Measurements from ENCODE around the gene ZNF846.

ZNF846 gene

DNA sequence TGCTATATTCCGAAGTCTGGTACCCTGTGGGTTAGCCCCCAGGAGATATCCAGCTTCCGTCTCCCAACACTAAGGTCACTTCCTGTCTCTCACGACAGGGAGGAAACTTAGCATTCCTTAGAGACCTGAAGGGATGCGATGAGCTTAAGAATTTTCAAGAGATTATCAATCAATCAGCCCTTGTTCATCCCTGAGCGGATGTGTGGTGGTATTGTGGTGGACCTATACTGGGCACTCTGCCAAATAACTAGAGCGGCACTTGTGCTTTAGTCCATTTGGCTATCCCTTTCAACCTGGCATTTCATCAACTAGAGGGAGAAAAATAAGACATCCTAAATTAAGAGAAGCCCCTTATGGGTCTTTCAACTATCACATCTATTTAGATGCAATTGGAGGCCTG is 62.7 kb downstream of the ZNF846 start:
- Histone ChIP-seq H3K4me2 (no peak overlapping the region), H3K79me2 (ENCODE audit: insufficient read depth, low read depth) (no peaks in the 10 kb centered on the region), H4K20me1 (ENCODE audit: insufficient read depth) (no peaks in the 10 kb centered on the region), H3K27me3 (ENCODE audit: insufficient read depth, low read depth) (no peaks in the 10 kb centered on the region), H3K4me1 (ENCODE audit: low read depth, poor library complexity, severe bottlenecking) (no peaks in the 10 kb centered on the region), H3K9ac (no peak overlapping the region), H2AFZ (ENCODE audit: low read depth) (no peak overlapping the region), H3K4me3 (IDR thresholded peaks at IDR 0.05; ENCODE audit: insufficient read depth, low read depth, low read length) (no peak overlapping the region), H3K27ac (no peak overlapping the region), H3K36me3 (ENCODE audit: insufficient read depth) (no peaks in the 10 kb centered on the region)
- TF ChIP-seq, protein P1, sequence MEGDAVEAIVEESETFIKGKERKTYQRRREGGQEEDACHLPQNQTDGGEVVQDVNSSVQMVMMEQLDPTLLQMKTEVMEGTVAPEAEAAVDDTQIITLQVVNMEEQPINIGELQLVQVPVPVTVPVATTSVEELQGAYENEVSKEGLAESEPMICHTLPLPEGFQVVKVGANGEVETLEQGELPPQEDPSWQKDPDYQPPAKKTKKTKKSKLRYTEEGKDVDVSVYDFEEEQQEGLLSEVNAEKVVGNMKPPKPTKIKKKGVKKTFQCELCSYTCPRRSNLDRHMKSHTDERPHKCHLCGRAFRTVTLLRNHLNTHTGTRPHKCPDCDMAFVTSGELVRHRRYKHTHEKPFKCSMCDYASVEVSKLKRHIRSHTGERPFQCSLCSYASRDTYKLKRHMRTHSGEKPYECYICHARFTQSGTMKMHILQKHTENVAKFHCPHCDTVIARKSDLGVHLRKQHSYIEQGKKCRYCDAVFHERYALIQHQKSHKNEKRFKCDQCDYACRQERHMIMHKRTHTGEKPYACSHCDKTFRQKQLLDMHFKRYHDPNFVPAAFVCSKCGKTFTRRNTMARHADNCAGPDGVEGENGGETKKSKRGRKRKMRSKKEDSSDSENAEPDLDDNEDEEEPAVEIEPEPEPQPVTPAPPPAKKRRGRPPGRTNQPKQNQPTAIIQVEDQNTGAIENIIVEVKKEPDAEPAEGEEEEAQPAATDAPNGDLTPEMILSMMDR (conservative IDR thresholded peaks at IDR 0.05; ENCODE audit: low read depth, low read length) = no peak

DNA sequence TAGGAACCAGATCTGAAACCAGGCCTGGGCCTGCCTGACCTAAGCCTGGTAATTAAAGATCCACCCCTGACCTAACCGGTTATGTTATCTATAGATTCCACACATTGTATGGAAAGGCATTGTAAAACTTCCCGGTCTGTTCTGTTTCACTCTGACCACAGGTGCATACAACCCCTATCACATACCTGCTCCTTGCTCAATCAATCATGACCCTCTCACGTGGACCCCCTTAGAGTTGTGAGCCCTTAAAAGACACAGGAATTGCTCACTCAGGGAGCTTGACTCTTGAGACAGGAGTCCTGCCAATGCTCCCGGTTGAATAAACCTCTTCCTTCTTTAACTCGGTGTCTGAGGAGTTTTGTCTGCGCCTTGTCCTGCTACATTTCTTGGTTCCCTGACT is 66.4 kb downstream of the ZNF846 start:
- TF ChIP-seq, protein P1 (conservative IDR thresholded peaks at IDR 0.05; ENCODE audit: low read depth, low read length) = no peak
- Histone ChIP-seq H3K27ac (no peak overlapping the region), H3K36me3 (ENCODE audit: insufficient read depth) (no peaks in the 10 kb centered on the region), H3K9ac (no peak overlapping the region), H3K79me2 (ENCODE audit: insufficient read depth, low read depth) (no peaks in the 10 kb centered on the region), H3K4me2 (no peak overlapping the region), H3K4me1 (ENCODE audit: low read depth, poor library complexity, severe bottlenecking) (no peaks in the 10 kb centered on the region), H3K4me3 (IDR thresholded peaks at IDR 0.05; ENCODE audit: insufficient read depth, low read depth, low read length) (no peak overlapping the region), H3K27me3 (ENCODE audit: insufficient read depth, low read depth) (no peaks in the 10 kb centered on the region), H4K20me1 (ENCODE audit: insufficient read depth) (no peaks in the 10 kb centered on the region), H2AFZ (ENCODE audit: low read depth) (peak overlapping the region; percentile 30; the same call in 1 of the 2 replicates)

Data from KMS-11 (cell line).